CD4-positive, alpha-beta T cell (primary cell): ENCODE measurements around the gene NTN4. TPM values are rescaled to one million over a fixed set of nuclear protein-coding genes. Genes with fewer than 3 reads are reported as not detected.
A peak's percentile ranks its signal among the peaks of the same experiment; 100 is the strongest.

ENCODE experiments used
- ATAC-seq: fragments of 200-7000 bp; cut with Tn5 transposase; one replicate; pipeline ENCODE4 v1.10.0; 2022; ENCODE audit warnings: mild to moderate bottlenecking; ENCODE audit not compliant: poor library complexity
- CTCF ChIA-PET: fragments of 350-600 bp; sonication (Branson Sonifier 250); formaldehyde crosslinking; loops from one replicate; lab custom pipeline; 2021; ENCODE audit warnings: antibody characterized with exemption, inconsistent platforms; lab: Charles Lee
- POLR2A ChIA-PET: fragments of 350-600 bp; sonication (Branson Sonifier 250); formaldehyde crosslinking; loops from one replicate; lab custom pipeline; 2021; ENCODE audit warnings: antibody characterized with exemption, inconsistent platforms; lab: Charles Lee
- DNase-seq, 14 experiments: peaks; one replicate each; pipeline ENCODE4 v3.0.0-alpha.2; 2013 to 2020; ENCODE audit warnings: mixed read lengths in 2 of 14
- H3K27ac ChIP-seq, 2 donors: one replicate each; pipeline versions ENCODE4 v1.5.1 to v1.7.0; 2013; ENCODE audit warnings: low read length in 2 of 2, low read depth in 1 of 2, mild to moderate bottlenecking in 1 of 2
- H3K27me3 ChIP-seq, 2 experiments: 1 replicate in 1 of 2; 2 replicates in 1 of 2; pipeline versions ENCODE4 v1.6.1 to v1.7.0; 2013; ENCODE audit warnings: low read length in 2 of 2, control low read depth in 1 of 2, mild to moderate bottlenecking in 1 of 2, moderate library complexity in 1 of 2; ENCODE audit not compliant: insufficient read depth in 2 of 2, control insufficient read depth in 1 of 2
- H3K36me3 ChIP-seq: one replicate; pipeline ENCODE4 v1.6.1; 2013; ENCODE audit warnings: low read length, control low read depth; ENCODE audit not compliant: insufficient read depth
- H3K4me1 ChIP-seq: one replicate; pipeline ENCODE4 v1.6.1; 2013; ENCODE audit warnings: low read length, control low read depth; ENCODE audit not compliant: insufficient read depth
- H3K4me3 ChIP-seq: one replicate; pipeline ENCODE4 v1.5.1; 2013; ENCODE audit warnings: mild to moderate bottlenecking, low read length, moderate library complexity
- H3K9me3 ChIP-seq, 2 experiments: 1 replicate in 1 of 2; 2 replicates in 1 of 2; pipeline versions ENCODE4 v1.6.1 to v1.7.0; 2013; ENCODE audit warnings: low read length in 2 of 2, mild to moderate bottlenecking in 2 of 2, control low read depth in 1 of 2, moderate library complexity in 1 of 2; ENCODE audit not compliant: control insufficient read depth in 1 of 2, insufficient read depth in 1 of 2
- H3K27ac Mint-ChIP-seq: one replicate; pipeline ENCODE4 v1.8.0; 2020; ENCODE audit warnings: mixed read lengths
- H3K27me3 Mint-ChIP-seq: one replicate; pipeline ENCODE4 v1.8.0; 2021; ENCODE audit warnings: mixed read lengths
- H3K36me3 Mint-ChIP-seq: one replicate; pipeline ENCODE4 v1.8.0; 2021; ENCODE audit warnings: low read depth, mixed read lengths
- H3K4me1 Mint-ChIP-seq: one replicate; pipeline ENCODE4 v1.8.0; 2021; ENCODE audit warnings: low read depth, mixed read lengths
- H3K4me3 Mint-ChIP-seq: one replicate; pipeline ENCODE4 v1.8.0; 2020; ENCODE audit warnings: mild to moderate bottlenecking, mixed read lengths
- H3K9me3 Mint-ChIP-seq: one replicate; pipeline ENCODE4 v1.8.0; 2020; ENCODE audit warnings: mixed read lengths
- CTCF ChIP-seq: fragments of 200-600 bp; IDR thresholded peaks from one replicate; pipeline ENCODE4 v1.8.0; 2022; ENCODE audit warnings: antibody characterized with exemption, mild to moderate bottlenecking
- intact Hi-C, 2 experiments: fragments of 100-400 bp; cut with DNase I in 1 of 2; cut with micrococcal nuclease in 1 of 2; formaldehyde crosslinking; loops; one replicate each; pipeline versions ENCODE4 v1.15.1 to v1.9.0; 2023 to 2025; cut with DNase I, micrococcal nuclease
- total RNA-seq, 174 experiments: library from RNA in 2 of 174; stranded (reverse) in 2 of 174; gene quantifications; one replicate each; pipeline ENCODE4 v1.2.3 and lab custom pipeline; 2021 to 2026

The NTN4 gene
- total RNA-seq, 2 experiments from 2014 or later: 0.47 to 0.71 TPM

GRCh38 chr12:95796982-95797289 is 6.4 kb upstream of the NTN4 start:
- Histone ChIP-seq H3K9me3 (no peaks in the 10 kb centered on the region), H3K4me1 (peaks cover 4% of the 10 kb centered on the region), H3K4me3 (no peak overlapping the region), H3K27me3 (peaks cover under 1 to 17% of the 10 kb centered on the region in 2 experiments), H3K27ac (no peak overlapping the region), H3K36me3 (no peaks in the 10 kb centered on the region)
- intact Hi-C loops: no loop called here
- CTCF ChIA-PET: no interaction called here
- H3K4me1 Mint-ChIP-seq: no peaks in the 10 kb centered on the region
- H3K27me3 Mint-ChIP-seq: peaks cover 49% of the 10 kb centered on the region
- no peaks in the 10 kb centered on the region for H3K36me3 Mint-ChIP-seq
- no peaks in the 10 kb centered on the region for H3K9me3 Mint-ChIP-seq
- H3K4me3 Mint-ChIP-seq: no peak overlapping the region
- no peak for TF ChIP-seq CTCF
- DNase-seq (no peak), ATAC-seq (no peak)
- no peak overlapping the region for H3K27ac Mint-ChIP-seq
- POLR2A ChIA-PET: no interaction called here

GRCh38 chr12:95796225-95796981 is 5.8 kb upstream of the NTN4 start:
- ATAC-seq (no peak), DNase-seq (peak in 1 of 14 experiments; percentile 27)
- H3K27ac ChIP-seq: no peak overlapping the region
- intact Hi-C loops: no loop called here
- TF ChIP-seq CTCF: no peak
- Mint-ChIP-seq H3K27ac (no peak overlapping the region), H3K36me3 (no peaks in the 10 kb centered on the region), H3K9me3 (no peaks in the 10 kb centered on the region), H3K4me1 (no peaks in the 10 kb centered on the region), H3K27me3 (peaks cover 54% of the 10 kb centered on the region), H3K4me3 (no peak overlapping the region)
- peaks cover 3 to 23% of the 10 kb centered on the region in 2 experiments for H3K27me3 ChIP-seq
- ChIA-PET CTCF (no interaction called here), POLR2A (interaction anchor here (1.0 kb wide), 1 partner anchor 9 kb away, joined by 3 read pairs; no protein-coding TSS in a partner anchor)
- H3K4me1 ChIP-seq: peaks cover 6% of the 10 kb centered on the region
- no peak overlapping the region for H3K4me3 ChIP-seq
- H3K9me3 ChIP-seq: no peaks in the 10 kb centered on the region
- H3K36me3 ChIP-seq: no peaks in the 10 kb centered on the region

GRCh38 chr12:95790917-95791849 is 619 bp upstream of the NTN4 start:
- peak overlapping the region; percentile 47 for H3K27ac Mint-ChIP-seq
- intact Hi-C loops: loop anchor here in 1 of 2 experiments (5.0 kb wide), 1 partner anchor 1454 kb away; no protein-coding TSS in a partner anchor
- H3K4me1 Mint-ChIP-seq: peaks cover 8% of the 10 kb centered on the region
- ChIA-PET CTCF (no interaction called here), POLR2A (interaction anchor here (1.4 kb wide), 1 partner anchor 14 kb away, joined by 5 read pairs; no protein-coding TSS in a partner anchor)
- H3K36me3 ChIP-seq: no peaks in the 10 kb centered on the region
- peaks cover 82% of the 10 kb centered on the region for H3K27me3 Mint-ChIP-seq
- H3K4me1 ChIP-seq: peaks cover 22% of the 10 kb centered on the region
- H3K4me3 ChIP-seq: peak overlapping the region; percentile 52
- peak overlapping the region; percentile 86 for H3K4me3 Mint-ChIP-seq
- H3K27ac ChIP-seq: no peak overlapping the region
- no peaks in the 10 kb centered on the region for H3K36me3 Mint-ChIP-seq
- peak in 5 of 14 experiments; percentile 14 to 66 (median 23) for DNase-seq
- H3K27me3 ChIP-seq: peaks cover 30 to 64% of the 10 kb centered on the region in 2 experiments
- H3K9me3 Mint-ChIP-seq: no peaks in the 10 kb centered on the region
- H3K9me3 ChIP-seq: peaks cover 0 to 8% of the 10 kb centered on the region in 2 experiments
- peak; percentile 49 for ATAC-seq
- no peak for TF ChIP-seq CTCF
